ENCODE measurements around the gene CSNK2A2. TPM values are rescaled to one million over a fixed set of nuclear protein-coding genes. Genes with fewer than 3 reads are reported as not detected.
A peak's percentile ranks its signal among the peaks of the same experiment; 100 is the strongest.

CSNK2A2 gene
- 39.4 TPM for total RNA-seq

GRCh38 chr16:58198022-58198683 lies at the start of gene CSNK2A2:
CSNK2A2 (minus strand) TSS chr16:58198106; CDS start chr16:58197736, 370 bp downstream.
- peak; percentile 17 for DNase-seq

DNA sequence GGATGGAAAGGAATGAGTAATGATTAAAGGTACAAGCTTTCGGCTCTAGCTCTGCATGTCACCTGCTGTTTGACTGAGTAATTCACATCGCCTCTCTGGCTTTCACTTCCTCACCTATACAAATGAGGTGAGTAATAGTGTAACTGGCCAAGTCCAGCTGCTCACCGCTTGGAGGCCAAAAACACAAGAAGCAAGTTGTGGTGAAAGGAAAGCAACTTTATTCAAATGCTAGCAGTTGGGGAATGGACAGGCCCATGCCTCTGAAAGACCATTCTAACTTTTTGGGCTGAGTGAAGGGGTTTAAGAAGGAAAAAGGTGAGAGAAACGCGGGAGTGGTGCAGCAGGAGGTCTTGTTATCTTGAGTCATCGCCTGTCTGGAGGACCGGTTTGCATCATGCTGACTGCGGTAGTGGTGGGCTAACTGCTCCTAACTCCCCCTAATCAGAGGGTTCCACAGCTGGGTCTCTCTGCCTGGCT lies 45.7 kb upstream of the CSNK2A2 start:
- DNase-seq = no peak

GRCh38 chr16:58236831-58237230 lies 38.9 kb upstream of the CSNK2A2 start:
- no peak for DNase-seq

GRCh38 chr16:58236231-58236690 lies 38.4 kb upstream of the CSNK2A2 start:
- DNase-seq = no peak

GRCh38 chr16:58235663-58236062 lies 37.8 kb upstream of the CSNK2A2 start:
- DNase-seq = no peak

DNA sequence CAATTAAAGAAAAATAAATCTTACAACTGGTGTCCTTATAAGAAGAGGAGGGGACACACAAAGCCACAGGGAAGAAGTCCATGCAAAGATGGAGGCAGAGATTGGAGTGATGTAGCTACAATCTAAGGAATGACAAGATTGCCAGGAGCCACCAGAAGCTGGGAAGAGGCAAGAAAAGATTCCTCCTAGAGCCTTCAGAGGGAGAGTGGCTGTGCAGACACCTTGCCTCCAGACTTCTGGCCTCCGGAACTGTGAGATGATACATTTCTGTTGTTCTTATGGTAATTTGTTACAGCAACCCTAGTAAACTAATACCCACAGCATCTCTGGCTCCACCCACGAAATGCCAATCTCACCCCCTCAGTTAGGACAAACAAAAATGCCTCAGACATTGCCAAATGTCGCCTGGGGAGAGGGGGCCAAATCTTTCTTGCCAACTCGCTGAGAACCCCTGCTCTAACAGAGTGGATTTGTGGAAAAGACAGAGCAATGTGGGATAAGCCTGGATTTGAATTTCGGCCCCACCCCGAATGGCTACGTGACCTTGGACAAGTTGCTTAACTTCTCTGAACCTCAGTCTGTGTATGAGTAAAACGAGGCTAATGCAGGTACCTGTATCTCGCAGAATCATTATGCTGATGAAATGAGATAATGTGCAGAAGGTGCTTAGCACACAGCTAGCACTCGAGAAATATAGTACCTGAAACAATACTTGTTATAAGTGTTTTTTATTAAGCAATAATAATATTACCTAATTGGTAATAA lies 37.1 kb upstream of the CSNK2A2 start:
- no peak for DNase-seq

DNA sequence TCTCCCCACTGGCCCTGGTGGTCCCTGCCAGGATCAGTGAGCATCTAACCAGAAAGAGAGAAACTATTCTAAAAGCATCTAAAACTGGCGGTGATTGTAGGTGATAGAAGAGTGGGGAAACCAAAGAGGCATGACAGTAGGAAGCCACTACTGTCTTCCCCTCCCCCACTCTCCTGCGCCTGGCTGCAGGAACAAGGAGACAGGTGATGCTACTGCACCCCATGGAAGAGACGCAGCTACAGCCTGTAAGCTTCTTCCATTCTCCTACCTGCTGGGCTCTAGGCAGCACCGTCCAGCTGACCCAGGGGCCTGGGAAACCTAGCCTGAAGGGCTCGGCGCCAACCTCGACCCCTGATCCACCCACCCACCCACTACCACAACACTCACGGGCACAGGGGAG lies 32.4 kb upstream of the CSNK2A2 start:
- no peak for DNase-seq

DNA sequence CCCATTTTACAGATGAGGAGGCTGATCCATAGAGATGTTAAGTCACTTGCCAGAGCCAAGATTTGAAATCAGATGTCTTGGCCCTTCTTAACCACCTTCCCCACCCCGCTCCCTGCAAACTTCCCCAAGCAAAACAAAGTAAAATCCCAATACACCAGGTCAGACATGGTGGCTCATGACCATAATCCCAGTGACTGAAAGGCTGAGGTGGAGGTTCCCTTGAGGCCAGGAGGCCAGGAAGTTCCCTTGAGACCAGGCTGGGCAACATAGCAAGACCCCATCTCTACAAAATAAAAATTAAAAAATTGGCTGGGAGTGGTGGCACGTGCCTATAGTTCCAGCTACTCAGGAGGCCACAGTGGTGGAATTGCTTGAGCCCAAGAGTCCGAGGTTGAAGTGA lies 28.9 kb upstream of the CSNK2A2 start:
- DNase-seq = no peak

GRCh38 chr16:58225965-58226602 lies 28.2 kb upstream of the CSNK2A2 start:
- no peak for DNase-seq

DNA sequence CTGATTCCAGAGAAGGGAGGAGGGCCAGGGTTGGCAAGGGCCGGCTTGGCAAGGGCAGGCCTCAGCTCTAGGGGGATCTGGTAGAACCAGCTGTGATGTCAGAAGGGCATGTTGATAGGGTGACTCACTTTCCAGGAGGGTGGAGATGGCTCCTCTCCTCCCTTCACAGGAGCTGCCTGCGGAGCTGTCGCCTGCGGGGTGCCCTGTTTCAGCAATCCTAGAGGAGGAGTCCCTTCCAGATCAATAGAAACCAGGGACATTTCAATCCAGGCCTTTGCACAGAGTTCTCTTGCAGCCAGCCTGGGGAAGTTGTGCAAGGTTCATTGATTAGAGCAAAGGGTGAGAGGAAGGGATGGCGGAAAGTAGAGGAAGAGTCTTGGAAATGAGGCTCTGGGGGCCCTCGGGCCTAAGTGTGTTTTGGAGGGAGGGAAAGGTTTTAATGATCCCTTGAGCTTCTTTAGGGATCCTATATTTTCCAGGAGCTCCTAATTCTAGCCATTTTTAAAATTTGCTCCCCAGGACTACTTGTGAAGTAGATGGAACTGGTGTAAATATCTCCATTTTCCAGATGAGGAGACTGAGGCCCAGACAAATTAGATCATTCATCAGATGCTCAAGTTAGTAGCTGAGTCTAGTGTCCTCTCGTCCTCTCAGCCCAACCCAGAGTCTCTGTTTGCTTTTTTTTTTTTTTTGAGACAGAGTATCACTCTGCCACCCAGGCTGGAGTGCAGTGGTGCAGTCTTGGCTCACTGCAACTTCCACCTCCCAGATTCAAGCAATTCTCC lies 24.8 kb upstream of the CSNK2A2 start:
- DNase-seq = no peak

DNA sequence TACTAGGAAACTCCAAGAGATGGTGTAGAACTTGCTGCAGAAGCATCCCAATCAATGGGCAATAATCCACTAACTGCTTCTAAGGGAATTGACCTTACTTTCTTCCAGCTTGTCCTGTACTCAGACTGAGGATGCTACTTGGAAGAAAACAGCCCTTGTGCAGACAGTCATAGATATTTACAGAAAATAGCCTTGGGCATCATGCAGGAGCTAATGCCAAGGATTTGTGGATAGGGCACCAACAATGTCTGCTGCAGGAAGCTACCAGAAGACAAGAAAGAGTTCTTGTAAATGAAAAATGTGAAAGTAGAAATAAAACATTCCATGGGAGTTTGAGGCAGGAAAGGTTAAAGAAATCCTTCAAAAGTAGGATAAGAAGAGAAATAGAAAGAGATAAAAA lies 21.5 kb upstream of the CSNK2A2 start:
- DNase-seq = no peak

DNA sequence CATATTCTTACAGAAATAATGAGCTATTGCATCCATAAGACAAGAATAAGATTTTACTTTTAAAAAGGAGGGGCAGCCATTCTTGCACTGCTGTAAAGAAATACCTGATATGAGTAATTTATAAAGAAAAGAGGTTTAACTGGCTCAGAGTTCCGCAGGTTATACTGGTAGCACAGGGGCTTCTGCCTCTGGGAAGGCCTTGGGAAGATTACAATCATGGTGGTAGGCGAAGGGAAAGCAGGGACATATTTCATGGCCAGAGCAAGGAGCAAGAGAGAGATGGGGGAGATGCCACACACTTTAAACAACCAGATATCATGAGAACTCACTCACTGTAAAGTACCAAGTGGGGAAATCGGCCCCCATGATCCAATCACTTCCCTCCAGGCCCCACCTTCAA lies 20.9 kb upstream of the CSNK2A2 start:
- no peak for DNase-seq

DNA sequence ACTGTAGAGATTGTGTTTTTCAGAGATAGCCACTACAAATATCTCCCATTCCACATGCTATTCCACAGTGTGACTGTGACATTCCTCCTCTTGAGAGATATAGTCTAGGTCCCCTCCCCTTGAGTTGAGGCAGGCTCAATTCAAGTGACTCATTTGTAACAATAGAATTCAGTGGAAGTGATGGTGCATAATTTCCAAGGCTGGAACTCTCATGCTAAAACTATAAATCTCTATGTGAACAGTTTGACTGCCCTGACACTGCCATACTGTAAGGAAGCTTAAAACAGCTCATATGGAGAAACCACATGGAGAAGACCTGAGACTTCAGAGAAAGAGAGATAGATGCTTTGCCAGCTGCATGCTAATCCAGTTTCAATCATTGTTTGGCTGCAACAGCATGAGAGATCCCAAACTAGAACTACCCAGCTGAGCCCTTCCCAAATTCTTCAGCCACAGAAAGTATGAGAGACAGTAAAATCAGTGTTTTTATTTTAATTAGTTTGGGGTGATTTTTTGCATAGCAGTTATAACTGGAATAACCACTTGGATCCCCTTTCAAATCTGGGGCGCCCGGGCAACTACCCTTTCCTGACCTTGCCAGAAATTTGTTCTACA lies 19.5 kb upstream of the CSNK2A2 start:
- DNase-seq = no peak

DNA sequence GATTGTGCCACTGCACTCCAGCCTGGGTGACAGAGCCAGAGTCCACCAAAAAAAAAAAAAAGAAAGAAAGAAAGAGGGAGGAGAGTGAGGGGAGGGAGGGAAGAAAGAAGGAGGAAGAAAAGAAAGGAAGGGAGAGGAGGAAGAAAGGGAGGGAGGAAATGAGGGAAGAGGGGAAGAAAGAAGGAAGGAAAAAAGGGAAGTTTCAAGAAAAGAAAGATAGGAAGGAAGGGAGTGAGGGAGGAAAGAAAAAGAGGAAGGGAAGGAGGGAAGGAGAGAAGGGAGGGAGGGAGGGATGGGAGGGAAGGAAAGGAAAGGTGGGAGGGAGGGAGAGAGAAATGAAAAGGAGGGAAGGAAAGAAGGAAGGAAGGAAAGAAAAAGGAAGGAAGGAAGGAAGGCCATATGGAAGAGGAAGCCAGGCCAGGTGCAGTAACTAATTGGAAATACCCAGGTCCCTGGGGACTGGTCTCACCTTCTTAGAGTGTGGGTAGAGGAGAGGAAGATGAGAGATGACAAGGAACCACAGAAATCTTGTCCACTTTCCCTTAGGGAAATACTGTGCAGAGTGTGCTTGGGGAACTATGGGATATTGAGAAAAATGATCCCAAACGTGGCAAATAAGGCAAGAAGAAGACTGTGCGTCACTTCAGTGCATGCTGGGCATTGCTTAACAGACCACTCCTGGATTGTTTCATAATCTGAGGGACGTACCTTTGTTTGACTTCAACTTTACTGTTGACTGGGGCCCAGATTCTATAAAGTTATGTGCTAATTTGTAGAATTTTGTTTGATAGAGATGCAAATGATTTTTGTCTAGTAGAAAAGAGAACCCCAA lies 15.1 kb upstream of the CSNK2A2 start:
- DNase-seq = no peak

GRCh38 chr16:58211846-58212245 lies 13.9 kb upstream of the CSNK2A2 start:
- DNase-seq = no peak

- no peak for DNase-seq
Measured at GRCh38 chr16:58211245-58211644, 13.3 kb upstream of the CSNK2A2 start.

GRCh38 chr16:58205276-58206036 lies 7.5 kb upstream of the CSNK2A2 start:
- no peak for DNase-seq

- DNase-seq = no peak
Measured at GRCh38 chr16:58201163-58201562, 3.3 kb upstream of the CSNK2A2 start.

DNA sequence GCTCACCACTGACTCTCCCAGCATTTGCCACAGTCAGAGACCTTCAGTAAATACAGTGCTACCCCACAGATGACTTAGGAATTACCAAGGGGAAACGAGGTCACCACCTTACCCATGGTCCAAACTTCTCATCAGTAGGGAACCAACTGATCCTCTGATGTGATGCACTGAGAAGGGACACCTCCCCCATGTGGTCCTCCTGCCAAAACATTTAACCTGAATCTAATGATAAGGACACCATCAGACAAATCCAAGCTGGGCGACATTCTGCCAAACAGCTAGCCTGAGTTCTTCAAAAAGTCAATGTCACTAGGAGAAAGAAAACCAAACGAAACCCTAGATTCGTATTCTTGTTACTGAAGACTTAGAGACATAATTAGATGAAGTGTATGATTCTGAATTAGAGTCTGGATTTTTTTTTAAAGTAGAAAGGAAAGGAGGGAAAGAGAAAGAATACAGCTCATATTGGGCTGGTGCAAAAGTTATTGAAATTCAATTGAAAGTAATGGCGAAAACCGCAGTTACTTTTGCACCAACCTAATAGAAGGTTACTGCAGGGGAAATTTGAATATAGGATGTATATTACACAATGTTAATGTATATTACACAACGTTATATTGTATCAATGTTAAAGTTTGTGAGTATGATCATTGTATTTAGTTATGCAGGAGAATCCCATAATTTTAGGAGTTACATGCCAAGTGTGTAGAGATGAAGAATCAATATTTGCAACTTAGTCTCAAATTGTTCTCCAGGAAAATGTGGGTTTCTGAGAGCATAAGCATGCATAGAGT lies 2.3 kb upstream of the CSNK2A2 start:
- no peak for DNase-seq
